Measurements from ENCODE around the gene NFIC.
"Not testable (repeated sequence)": the region's sequence is repeated elsewhere in the genome, so short reads cannot be mapped to it uniquely, and the experiment has no call there.

Gene NFIC

DNA sequence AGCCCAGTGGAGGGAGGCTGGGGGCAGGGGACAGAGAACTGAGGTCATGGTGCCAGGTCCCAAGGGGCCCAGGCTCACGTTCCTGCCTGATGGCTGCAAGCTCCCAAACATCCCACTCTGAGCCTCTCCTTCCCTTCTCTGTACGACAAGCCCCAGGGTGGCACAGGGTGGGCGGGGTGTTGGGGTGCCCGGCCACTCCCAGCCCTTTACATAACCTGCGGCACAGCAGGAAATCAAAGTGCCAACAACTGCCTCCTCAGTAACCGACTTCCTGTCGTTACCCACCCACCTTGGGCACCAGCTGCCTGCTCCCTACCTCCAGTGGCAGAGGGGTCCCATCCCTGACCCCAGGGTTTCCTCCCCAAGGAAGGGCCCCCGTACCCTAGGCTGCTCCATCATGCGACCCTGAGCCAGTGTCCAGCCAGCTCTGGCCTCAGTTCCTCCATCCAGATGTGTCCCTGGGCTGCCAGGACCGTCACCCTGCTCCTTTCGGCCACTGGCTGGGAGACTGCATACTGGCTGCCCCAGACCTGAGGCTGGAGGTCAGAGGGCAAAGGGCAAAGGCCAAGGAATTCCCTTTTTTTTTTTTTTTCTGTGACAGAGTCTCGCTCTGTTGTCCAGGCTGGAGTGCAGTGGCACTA lies 27.7 kb upstream of the NFIC start:
- DNase-seq: no peak

GRCh38 chr19:3340340-3340739 lies 26.0 kb upstream of the NFIC start:
- no peak for DNase-seq

- no peak for DNase-seq
These were observed 24.1 kb upstream of the NFIC start for GRCh38 chr19:3342246-3342645.

- DNase-seq: not testable (repeated sequence)
These were observed 23.4 kb upstream of the NFIC start for GRCh38 chr19:3342962-3343361.

- DNase-seq: no peak
These were observed 22.5 kb upstream of the NFIC start for GRCh38 chr19:3343619-3344502.

DNA sequence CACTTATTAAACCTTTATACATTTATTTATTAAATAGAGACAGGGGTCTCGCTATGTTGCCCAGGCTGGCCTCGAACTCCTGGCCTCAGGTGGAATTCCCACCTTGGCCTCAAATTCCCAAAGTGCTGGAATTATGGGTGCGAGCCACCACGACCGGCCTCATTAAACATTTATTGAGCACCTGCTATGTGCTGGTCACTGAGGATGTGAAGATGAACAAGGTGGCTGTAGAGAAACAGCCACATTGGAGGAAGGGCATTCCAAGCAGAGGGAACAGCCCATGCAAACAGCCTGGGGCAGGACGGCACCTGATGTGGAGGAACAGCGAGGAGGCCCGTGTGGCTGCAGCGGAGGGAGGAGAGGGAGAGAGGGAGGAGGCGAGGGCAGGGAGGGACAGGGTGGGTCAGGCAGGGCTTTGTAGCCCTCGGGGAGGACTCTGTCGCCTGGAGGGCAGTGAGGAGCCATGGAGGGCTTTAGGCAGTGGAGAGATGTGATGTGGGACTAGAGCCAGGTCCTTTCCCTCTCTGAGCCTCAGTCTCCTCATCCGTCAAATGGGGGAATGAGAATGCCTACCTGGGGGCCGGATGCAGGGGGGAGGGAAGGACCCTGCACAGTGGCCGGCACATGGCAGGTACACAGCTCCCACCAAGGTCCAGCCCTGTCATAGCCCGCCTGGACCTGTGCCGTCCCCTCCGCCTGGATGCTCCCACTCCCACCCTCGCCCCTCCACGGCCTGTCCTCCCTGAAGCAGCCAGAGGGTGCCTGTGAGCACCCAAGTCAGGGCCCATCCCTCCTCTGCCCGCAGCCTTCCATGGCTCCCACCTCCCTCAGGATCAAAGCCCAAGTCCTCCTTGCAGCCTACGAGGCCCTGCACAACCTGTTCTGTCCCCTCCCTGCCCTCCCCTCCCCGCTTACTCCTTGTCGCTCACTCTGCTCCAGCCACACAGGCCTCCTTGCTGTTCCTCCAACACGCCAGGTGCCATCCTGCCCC lies 21.5 kb upstream of the NFIC start:
- no peak for DNase-seq

DNA sequence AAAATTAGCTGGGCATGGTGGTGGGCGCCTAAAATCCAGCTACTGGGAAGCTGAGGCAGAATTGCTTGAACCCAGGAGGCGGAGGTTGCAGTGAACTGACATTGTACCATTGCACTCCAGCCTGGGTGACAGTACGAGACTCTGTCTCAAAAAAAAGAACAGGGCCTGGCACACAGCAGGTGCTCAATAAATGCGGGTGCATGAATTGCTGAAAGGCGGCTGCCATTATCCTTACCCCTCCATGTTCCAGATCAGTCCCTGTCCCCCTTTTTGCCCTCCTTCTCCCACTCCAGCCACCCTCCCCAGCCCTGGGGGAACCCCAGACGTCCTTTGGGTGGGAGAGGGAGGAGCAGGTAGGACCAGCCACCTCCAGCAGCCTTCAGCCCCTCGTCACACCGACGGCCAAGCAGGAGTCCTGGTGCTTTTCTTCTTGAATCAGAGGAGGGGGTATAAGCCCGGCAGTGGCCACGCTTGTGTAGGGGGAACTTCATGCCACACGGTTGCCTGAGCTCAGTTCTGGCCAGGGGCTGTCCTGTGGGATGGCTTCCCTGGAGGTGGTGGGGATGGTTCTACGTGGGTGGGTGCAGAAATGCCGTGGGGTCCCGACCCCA lies 20.4 kb upstream of the NFIC start:
- no peak for DNase-seq

- peak; percentile 79 for DNase-seq
These were observed 19.6 kb upstream of the NFIC start for GRCh38 chr19:3346677-3347353.

DNA sequence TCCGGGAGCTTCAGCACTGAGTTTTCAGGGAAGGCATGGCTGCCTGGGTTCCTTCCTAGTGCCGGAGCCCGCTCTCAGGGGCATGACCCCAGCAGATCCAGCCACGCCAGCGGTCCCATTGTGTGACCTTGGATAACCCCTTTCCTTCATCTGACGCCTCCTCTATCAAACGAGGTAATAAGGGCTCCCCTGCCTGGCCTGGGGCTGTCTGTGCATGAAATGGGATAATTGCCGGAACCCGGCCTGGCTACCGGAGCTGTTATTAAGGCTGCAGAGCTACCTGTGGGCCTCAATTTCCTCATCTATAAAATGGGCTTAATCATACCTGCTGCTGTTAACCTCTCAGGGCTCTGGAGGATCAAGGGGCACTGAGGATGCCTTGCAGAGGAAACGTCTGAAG lies 18.3 kb upstream of the NFIC start:
- DNase-seq: no peak

GRCh38 chr19:3348469-3348868 lies 17.9 kb upstream of the NFIC start:
- DNase-seq: not testable (repeated sequence)

DNA sequence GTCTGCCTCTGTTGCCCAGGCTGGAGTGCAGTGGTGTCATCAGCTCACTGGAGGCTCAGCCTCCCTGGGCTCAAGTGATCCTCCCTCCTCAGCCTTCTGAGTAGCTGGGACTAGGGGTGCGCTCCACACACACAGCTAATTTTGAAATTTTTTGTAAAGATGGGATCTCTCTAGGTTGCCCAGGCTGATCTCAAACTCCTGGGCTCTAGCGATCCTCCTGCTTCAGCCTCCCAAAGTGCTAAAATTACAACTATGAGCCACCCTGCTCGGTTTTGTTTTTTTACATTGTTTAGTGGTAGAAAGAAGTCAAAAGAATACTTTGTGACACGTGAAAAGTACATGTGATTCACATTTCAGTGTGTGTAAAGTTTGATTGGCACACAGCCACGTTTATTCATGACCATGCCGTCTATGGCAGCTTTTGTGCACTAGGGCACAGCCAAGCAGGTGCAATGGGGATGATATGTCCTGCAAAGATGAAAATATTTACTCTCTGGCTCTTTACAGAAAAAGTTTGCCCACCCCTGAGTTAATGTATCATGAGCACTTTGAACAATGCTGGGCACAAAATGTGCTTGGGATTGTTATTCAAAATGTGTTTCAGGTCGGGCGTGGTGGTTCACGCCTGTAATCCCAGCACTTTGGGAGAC lies 16.2 kb upstream of the NFIC start:
- no peak for DNase-seq

DNA sequence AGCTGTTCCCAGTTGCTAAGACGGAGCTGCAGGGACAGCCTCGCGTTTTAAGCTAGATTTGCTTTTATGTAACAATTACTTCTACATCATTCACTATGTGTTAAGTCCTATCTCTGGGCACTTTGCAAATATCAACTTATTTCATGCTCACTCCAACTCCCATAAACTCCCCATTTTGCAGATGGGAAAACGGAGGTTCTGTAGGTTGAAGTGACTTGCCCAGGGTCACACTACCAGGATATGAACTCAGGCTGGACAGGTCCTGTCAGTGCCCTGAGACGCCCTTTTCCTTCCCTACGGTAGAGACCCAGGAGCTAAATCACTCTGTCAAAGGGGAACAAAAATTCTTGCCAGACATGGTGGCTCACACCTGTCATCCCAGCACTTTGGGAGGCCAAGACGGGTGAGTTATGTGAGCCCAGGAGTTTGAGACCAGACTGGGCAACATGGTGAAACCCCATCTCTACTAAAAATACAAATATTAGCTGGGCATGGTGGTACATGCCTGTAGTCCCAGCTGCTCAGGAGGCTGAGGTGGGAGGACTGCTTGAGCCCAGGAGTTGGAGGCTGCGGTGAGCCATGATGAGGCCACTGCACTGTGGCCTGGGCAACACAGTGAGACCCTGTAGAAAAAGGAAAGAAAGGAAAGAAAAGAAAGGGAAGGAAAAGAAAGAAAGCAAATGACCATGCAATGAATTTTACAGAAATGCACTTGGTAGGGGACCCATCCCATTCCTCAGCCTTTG lies 14.5 kb upstream of the NFIC start:
- no peak for DNase-seq

DNA sequence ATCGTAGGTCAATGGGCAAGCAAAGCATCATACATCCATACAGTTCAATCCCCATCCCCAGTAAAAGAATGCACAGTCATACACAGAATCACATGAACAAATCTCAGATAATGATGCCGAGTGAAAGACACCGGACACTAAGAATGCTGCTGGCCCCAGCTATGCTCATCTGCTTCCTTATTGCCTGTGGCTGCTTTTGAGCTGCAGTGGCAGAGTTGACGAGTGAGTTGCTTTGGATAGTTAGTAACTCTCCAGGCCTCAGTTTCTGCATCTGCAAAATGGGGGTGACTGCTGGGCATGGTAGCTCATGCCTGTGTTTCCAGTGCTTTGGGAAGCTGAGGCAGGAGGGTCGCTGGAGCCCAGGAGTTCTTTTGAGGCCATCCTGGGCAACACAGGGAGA lies 12.9 kb upstream of the NFIC start:
- no peak for DNase-seq

GRCh38 chr19:3356805-3357204 lies 9.6 kb upstream of the NFIC start:
- no peak for DNase-seq

DNA sequence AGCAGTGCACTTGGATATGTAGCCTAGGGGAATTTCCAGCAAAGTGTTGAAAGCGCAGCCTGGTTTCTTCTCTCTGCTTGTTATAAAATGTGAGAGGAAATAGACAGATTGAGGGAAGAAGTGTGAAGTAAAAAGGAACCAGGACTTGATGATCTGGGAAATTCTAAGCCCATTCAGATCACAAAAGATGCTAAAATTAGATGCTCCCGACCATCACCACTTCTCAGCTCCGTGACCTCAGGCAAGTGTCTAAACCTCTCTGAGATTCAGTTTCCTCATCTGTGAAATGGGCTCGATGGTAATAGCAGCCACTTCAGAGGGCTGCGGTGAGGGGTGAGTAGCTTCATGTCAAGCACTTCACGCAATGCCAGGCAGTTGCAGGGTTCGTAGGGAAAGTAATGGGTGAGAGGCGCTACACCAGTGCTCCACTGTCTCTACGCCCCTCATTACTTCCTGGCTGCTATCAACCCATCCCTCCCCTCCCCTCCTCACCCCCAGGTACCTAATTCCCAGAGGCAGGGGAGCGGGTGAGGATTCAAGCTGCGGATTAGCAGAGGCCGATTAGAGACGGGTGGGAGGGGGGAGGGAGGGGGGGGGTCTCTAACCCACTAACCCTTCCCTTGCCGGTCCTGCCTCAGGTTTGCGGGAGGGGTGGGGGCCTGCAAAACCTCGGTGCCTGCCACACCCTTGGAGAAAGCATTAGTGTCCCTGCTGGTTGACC lies 9.0 kb upstream of the NFIC start:
- no peak for DNase-seq

DNA sequence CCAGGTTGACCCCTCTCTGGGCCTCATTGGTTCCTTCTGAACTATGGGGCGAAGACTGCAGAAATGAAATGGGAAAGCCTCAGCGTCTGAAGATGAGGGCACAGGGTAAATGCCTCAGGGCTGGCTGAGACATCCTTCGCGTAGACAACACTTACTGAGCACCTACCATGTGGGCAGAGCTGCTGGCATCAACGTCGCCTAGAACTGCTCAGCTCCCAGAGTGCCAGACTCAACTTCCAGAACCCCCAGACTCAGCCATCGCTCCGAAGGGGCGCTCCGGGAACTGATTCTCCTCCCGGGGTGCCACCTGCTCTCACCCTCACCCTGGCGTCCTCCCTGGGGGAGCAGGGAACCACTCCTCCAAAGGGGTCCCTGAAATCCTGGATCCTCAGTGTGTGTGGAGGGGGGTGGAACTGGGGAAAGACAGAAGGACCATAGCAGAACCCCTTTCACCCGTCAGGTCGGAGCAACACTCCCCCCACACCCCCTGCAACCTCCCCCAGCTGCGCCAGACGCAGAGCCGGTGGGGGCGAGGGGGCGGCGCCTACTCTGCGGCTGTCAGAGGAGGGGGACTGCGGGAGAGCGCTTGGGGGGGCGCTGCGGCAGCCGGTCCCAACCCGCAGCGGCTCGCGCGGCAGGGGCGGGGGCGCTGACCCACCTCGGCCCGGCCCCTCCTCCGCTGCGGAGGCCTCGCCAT lies 8.2 kb upstream of the NFIC start:
- DNase-seq: no peak

GRCh38 chr19:3358689-3359014 lies 7.7 kb upstream of the NFIC start:
- DNase-seq: no peak

DNA sequence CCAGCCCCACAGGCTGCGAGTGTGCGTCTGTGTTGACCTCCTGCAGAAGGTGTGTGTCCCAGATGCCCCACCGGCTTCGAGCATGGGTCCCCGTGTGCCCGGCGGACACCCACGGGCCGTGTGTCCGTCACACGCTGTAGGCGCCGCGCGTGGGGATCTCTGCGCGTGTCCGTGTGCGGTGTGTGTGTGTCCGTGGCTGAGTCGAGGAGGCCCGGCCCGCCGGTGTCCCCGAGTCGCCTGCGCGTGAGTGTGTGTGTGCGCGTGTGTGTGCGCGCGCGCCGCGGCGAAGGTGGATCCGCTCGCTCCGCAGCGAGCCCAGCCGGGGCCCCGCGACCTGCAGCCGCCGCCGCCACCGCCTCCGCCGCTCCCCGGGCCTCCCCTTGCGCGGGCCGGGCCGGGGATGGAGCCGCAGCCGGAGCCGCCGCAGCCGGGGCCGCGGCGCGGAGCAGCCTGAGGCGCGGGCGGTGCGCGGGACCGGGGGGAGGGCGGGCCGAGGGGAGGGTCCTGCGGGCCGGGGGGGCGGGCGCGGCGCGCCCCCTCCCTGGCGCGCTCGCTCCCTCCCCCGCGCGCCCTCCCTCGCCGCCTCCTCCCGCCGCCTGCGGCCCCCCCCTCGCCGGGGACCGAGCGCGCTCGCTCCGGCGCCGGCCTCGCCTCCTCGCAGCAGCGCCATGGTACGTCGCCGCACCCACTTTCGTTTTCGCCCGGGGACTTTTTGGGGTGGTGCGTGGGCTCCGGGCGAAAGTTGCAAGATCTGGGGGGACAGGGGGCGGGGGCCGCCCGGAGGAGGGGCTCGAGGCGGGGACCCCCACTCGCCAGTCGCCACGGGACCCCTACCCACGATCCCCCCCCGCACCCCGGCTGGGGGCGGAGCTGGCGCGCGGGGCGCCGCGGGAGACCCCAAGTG lies 7.1 kb upstream of the NFIC start:
- DNase-seq: peak; percentile 73
